ENCODE results near the gene TMEM151B. TPM values are rescaled to one million over a fixed set of nuclear protein-coding genes. Genes with fewer than 3 reads are reported as not detected.
A peak's percentile ranks its signal among the peaks of the same experiment; 100 is the strongest.

TMEM151B gene
- total and polyA plus RNA-seq, 9 of the 15 experiments (the other 6 are each of a cell fraction or from before 2014, with no cell fraction given) = not detected

DNA sequence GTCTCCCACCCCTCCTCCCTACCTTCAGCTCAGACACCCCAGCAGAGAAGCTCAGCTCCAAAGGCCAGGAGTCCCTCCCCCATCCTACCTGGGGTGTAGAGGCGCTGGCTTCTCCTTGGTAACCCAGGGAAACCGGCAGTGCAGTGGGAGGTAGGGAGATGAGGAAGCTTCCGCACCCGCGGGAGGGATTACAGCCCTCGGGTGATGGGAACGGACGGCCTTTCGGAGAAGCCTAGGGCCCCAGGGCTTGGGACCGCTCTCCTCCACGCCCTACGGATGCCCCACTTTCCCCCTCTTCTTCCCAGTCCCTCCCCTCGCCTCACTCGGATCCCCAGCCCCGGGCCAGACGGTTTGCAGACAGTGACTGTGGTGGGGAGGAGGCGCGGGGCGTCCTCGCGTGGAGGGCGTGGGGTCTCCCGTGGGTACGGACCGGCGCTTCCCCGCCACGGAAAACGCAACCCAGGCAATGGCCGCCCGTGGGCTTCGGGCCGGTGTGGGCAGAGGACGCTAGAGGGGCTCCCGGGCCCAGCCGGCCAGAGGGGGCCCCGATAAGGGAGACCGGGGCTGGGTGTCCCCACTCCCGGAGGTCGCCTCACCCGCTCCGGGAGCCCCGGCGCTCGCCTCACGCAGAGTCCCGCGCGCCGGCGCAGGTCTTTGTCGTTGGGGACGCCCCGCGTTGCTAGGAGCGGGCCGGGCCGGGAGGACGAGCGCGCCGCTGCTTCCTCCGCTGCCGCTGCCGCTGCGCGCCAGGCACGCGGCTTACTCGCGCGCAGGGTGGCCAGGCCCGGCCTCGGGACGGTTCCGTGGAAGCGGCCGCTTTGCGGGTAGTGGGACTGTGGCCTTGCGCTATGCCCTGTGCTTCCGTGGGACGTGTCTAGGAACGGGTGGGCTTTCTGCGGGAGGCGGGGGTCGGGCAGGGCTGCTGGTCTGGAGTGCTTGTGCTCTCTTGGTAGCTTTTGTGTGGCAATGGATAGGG is 27.1 kb downstream of the TMEM151B start (continued):
- TF ChIP-seq REST (IDR thresholded peaks at IDR 0.05; ENCODE audit: borderline replicate concordance) = no peak
- TF ChIP-seq REST (CRISPR knock-in tag; IDR thresholded peaks at IDR 0.05; ENCODE audit: low read depth) = no peak
- TF ChIP-seq CCNT2 (IDR thresholded peaks at IDR 0.05; ENCODE audit: borderline replicate concordance, extremely low read depth, insufficient read length, low read depth, low read length) = peak; percentile 8
- peak; percentile 81 for TF ChIP-seq MAX (CRISPR knock-in tag; IDR thresholded peaks at IDR 0.05)
- TF ChIP-seq CREM (IDR thresholded peaks at IDR 0.05; ENCODE audit: low read depth) = peak; percentile 94
- peak; percentile 96 for TF ChIP-seq ZNF282 (CRISPR knock-in tag; IDR thresholded peaks at IDR 0.05)
- TF ChIP-seq DMBX1 (CRISPR knock-in tag; IDR thresholded peaks at IDR 0.05; ENCODE audit: borderline replicate concordance) = no peak
- TF ChIP-seq ESRRA (IDR thresholded peaks at IDR 0.05; ENCODE audit: borderline replicate concordance, low read depth) = no peak
- peak; percentile 16 for TF ChIP-seq MEIS2 (IDR thresholded peaks at IDR 0.05; ENCODE audit: partially characterized antibody)
- TF ChIP-seq ZNF586 (CRISPR knock-in tag; conservative IDR thresholded peaks at IDR 0.05) = no peak

Data from K562 (cell line).